Skin epidermis (tissue), 12 donors: ENCODE data around the gene CYFIP2.

Experiments
- H3K27ac ChIP-seq, 21 experiments: fragments of 200-600 bp; sonication (generic) in 11 of 21; one replicate each; pipeline ENCODE4 v1.5.0; 2020; ENCODE audit warnings: mild to moderate bottlenecking in 3 of 21, inconsistent platforms in 2 of 21, moderate library complexity in 2 of 21
- H3K4me3 ChIP-seq, 7 experiments: fragments of 200-600 bp; sonication (generic) in 2 of 7; one replicate each; pipeline ENCODE4 v1.5.0; 2020; ENCODE audit warnings: inconsistent platforms in 2 of 7, mild to moderate bottlenecking in 2 of 7, moderate library complexity in 1 of 7

The CYFIP2 gene

GRCh38 chr5:157347301-157348048 is 81.6 kb downstream of the CYFIP2 start:
- no peak overlapping the region for H3K4me3 ChIP-seq
- H3K27ac ChIP-seq: no peak overlapping the region

GRCh38 chr5:157348049-157348400 is 82.1 kb downstream of the CYFIP2 start:
- no peak overlapping the region for H3K27ac ChIP-seq

GRCh38 chr5:157350939-157351801 is 85.2 kb downstream of the CYFIP2 start:
- Histone ChIP-seq H3K4me3 (no peak overlapping the region), H3K27ac (no peak overlapping the region)

More at GRCh38 chr5:157348049-157348400, 82.1 kb downstream of the CYFIP2 start:
- no peak overlapping the region for H3K4me3 ChIP-seq

- no peak overlapping the region for H3K4me3 ChIP-seq
- H3K27ac ChIP-seq: no peak overlapping the region
These were observed 85.8 kb downstream of the CYFIP2 start for GRCh38 chr5:157351802-157352092.

- Histone ChIP-seq H3K27ac (no peak overlapping the region), H3K4me3 (no peak overlapping the region)
These were observed 86.9 kb downstream of the CYFIP2 start for GRCh38 chr5:157352756-157353340.

- no peak overlapping the region for H3K4me3 ChIP-seq
- H3K27ac ChIP-seq: no peak overlapping the region
These were observed 88.9 kb downstream of the CYFIP2 start for GRCh38 chr5:157354800-157355199.

GRCh38 chr5:157356576-157356975 is 90.7 kb downstream of the CYFIP2 start:
- H3K4me3 ChIP-seq: no peak overlapping the region

GRCh38 chr5:157357823-157358222 is 91.9 kb downstream of the CYFIP2 start:
- no peak overlapping the region for H3K27ac ChIP-seq
- no peak overlapping the region for H3K4me3 ChIP-seq

More at GRCh38 chr5:157356576-157356975, 90.7 kb downstream of the CYFIP2 start:
- H3K27ac ChIP-seq: no peak overlapping the region

GRCh38 chr5:157358871-157359270 is 92.9 kb downstream of the CYFIP2 start:
- H3K27ac ChIP-seq: no peak overlapping the region
- no peak overlapping the region for H3K4me3 ChIP-seq

GRCh38 chr5:157359356-157360055 is 93.6 kb downstream of the CYFIP2 start:
- Histone ChIP-seq H3K4me3 (no peak overlapping the region), H3K27ac (no peak overlapping the region)

GRCh38 chr5:157362012-157362411 is 96.1 kb downstream of the CYFIP2 start:
- no peak overlapping the region for H3K4me3 ChIP-seq
- no peak overlapping the region for H3K27ac ChIP-seq

- Histone ChIP-seq H3K4me3 (no peak overlapping the region), H3K27ac (no peak overlapping the region)
These were observed 96.6 kb downstream of the CYFIP2 start for GRCh38 chr5:157362502-157362901.

GRCh38 chr5:157362982-157363381 is 97.1 kb downstream of the CYFIP2 start:
- Histone ChIP-seq H3K27ac (no peak overlapping the region), H3K4me3 (no peak overlapping the region)

- Histone ChIP-seq H3K4me3 (no peak overlapping the region), H3K27ac (no peak overlapping the region)
These were observed 99.8 kb downstream of the CYFIP2 start for GRCh38 chr5:157365732-157366131.

- Histone ChIP-seq H3K4me3 (no peak overlapping the region), H3K27ac (no peak overlapping the region)
These were observed 101.1 kb downstream of the CYFIP2 start for GRCh38 chr5:157366741-157367674.

GRCh38 chr5:157369507-157369906 is 103.6 kb downstream of the CYFIP2 start:
- H3K27ac ChIP-seq: no peak overlapping the region

GRCh38 chr5:157370967-157371366 is 105.0 kb downstream of the CYFIP2 start:
- Histone ChIP-seq H3K4me3 (no peak overlapping the region), H3K27ac (no peak overlapping the region)

More at GRCh38 chr5:157369507-157369906, 103.6 kb downstream of the CYFIP2 start:
- H3K4me3 ChIP-seq: no peak overlapping the region

GRCh38 chr5:157371655-157372471 is 105.9 kb downstream of the CYFIP2 start:
- H3K27ac ChIP-seq: no peak overlapping the region

More at GRCh38 chr5:157371655-157372471, 105.9 kb downstream of the CYFIP2 start:
- no peak overlapping the region for H3K4me3 ChIP-seq
